C4-2B (cell line): Measurements from ENCODE around the gene CHD1L.
"Not testable (repeated sequence)": the region's sequence is repeated elsewhere in the genome, so short reads cannot be mapped to it uniquely, and the experiment has no call there.

Source experiments
- H3K27ac ChIP-seq: fragments of 450-650 bp; 2 replicates; pipeline ENCODE4 v1.5.1; 2017
- ZFX ChIP-seq: fragments of 450-650 bp; IDR thresholded peaks from 2 replicates; pipeline ENCODE4 v1.6.1; 2017
- TF ChIP-seq, protein P1 (sequence below): fragments of 450-650 bp; conservative IDR thresholded peaks from 2 replicates; pipeline ENCODE4 v1.5.1; 2017; ENCODE audit warnings: mild to moderate bottlenecking

The CHD1L gene

DNA sequence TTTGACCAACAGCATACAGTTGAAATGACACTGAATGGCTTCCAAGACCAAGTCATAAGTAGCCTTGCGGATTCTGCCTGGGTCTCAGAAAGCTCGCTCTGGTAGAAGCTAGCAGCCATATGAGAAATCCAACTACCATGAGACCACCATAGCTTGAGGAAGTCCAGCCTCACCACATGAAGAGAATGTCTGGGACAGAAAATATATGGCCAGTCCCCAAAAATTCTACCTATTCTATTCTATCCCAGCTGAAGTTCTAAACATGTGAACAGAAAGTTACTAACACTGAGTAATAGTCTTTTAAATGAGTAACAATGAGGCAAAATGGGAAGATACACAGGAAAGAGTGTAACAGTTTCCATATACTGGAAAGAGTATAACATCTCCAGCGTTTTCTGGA, 26.4 kb upstream of the CHD1L start:
- TF ChIP-seq, protein P1, sequence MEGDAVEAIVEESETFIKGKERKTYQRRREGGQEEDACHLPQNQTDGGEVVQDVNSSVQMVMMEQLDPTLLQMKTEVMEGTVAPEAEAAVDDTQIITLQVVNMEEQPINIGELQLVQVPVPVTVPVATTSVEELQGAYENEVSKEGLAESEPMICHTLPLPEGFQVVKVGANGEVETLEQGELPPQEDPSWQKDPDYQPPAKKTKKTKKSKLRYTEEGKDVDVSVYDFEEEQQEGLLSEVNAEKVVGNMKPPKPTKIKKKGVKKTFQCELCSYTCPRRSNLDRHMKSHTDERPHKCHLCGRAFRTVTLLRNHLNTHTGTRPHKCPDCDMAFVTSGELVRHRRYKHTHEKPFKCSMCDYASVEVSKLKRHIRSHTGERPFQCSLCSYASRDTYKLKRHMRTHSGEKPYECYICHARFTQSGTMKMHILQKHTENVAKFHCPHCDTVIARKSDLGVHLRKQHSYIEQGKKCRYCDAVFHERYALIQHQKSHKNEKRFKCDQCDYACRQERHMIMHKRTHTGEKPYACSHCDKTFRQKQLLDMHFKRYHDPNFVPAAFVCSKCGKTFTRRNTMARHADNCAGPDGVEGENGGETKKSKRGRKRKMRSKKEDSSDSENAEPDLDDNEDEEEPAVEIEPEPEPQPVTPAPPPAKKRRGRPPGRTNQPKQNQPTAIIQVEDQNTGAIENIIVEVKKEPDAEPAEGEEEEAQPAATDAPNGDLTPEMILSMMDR = no peak
- no peak for TF ChIP-seq ZFX
- peak overlapping the region; percentile 45; the same call in 1 of the 2 replicates for H3K27ac ChIP-seq

DNA sequence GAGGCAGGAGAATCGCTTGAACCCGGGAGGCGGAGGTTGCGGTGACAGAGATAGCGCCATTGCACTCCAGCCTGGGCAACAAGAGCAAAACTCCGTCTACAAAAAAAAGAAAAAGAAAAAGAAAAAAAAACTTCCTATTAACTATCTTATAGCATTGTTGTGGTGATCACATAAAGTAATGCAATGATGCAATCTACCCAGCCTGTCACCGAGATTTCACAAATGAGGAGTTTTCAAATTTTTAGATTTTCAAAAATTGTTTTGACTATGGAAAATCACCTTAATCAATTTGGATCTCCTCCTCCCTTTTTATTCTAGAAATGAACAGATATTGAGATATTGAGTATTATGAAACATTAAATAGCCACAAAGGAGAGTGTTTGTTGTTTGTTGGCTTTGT, 25.3 kb upstream of the CHD1L start:
- H3K27ac ChIP-seq = no peak overlapping the region
- TF ChIP-seq, protein P1 = no peak
- no peak for TF ChIP-seq ZFX

DNA sequence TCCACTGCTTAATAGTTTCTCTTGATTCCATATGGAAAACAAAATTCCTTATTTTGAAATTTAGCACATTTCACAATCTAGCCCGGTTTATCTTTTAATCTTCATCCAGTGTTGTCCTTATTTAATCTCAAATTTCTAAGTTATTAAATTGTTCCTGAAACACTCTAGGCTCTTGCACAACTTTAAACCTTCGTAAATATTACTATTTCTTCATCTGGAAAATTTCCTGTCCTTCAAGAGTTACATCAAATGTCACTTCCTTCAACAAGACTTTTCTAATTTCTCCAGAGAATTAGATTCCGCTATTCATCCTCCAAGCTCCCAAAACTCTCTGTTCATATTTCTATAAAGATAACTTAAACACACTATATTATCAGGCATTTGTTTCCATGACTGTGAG, 23.9 kb upstream of the CHD1L start:
- TF ChIP-seq, protein P1 = no peak
- no peak for TF ChIP-seq ZFX
- no peak overlapping the region for H3K27ac ChIP-seq

DNA sequence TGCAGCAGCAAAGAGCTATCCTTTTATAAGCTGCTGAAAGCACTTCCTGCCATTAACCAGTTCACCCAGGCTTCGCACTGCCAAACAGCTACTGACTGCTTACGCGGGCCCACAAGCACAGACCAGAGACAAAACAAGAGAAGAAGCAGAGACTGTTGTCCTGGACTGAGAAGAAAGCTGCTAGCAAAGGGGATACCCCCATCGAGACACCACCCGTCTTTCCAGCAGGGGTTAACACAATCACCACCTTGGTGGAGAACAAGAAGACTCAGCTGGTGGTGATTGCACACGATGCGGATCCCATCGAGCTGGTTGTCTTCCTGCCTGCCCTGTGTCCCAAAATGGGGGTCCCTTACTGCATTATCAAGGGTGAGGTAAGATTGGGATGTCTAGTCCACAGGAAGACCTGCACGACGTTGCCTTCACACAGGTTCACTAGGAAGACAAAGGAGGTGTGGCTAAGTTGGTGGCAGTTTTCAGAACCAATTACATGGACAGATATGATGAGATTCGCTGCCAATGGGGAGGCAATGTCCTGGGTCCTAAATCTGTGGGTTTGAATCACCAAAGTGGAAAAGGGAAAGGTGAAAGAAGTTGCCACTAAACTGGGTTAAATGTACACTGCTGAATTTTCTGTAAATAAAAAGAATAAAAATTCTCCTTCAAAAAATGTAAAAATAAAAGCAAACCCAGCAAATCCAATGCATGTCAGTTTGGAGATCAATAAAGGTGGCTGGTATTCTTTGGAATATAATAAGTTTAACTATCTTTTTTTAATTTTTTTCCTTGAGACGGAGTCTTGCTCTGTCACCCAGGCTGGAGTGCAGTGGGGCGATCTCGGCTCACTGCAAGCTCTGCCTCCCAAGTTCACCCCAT, 18.5 kb upstream of the CHD1L start:
- TF ChIP-seq, protein P1 = no peak
- TF ChIP-seq ZFX = no peak
- no peak overlapping the region for H3K27ac ChIP-seq

DNA sequence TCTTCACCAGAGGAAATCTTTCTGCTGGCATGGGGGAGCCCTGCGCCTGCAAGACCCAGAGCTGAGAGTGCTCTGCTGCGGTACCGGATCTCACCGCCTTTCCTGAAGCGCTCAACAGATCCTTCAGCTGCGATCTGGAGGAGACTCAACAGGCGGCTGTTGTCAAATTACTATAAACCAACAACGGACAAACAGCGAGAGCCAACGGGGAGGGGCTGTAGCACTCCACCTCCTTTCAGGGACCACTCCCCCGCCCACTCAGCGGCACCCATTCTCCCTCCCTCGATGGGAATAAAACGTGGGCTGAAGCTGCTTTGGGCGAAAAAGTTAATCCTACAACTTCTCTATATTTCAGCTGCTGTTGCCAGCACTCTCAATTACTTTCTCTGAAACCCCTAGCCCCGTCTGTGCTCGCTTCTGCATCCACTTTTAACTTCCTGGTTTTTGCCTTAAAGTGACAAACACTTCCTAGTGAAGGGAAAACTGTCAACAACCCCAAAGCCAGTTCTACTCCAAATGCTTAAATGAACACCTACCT, 17.2 kb upstream of the CHD1L start, which contains the start of gene FMO5:
FMO5 (minus strand) TSS at position 147 of the 538 bp plus-strand sequence. CDS start 310 bp downstream, outside the sequence.
- peak within 1 kb of the TSS; percentile 12; the same call in 1 of the 2 replicates for H3K27ac ChIP-seq
- TF ChIP-seq, protein P1 = no peak
- no peak for TF ChIP-seq ZFX

DNA sequence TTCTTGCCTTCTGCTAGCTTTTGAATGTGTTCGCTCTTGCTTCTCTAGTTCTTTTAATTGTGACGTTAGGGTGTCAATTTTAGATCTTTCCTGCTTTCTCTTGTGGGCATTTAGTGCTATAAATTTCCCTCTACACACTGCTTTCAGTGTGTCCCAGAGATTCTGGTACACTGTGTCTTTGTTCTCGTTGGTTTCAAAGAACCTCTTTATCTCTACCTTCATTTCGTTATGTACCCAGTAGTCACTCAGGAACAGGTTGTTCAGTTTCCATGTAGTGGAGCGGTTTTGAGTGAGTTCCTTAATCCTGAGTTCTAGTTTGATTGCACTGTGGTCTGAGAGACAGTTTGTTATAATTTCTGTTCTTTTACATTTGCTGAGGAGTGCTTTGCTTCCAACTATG, 11.5 kb upstream of the CHD1L start:
- H3K27ac ChIP-seq = not testable (repeated sequence)

DNA sequence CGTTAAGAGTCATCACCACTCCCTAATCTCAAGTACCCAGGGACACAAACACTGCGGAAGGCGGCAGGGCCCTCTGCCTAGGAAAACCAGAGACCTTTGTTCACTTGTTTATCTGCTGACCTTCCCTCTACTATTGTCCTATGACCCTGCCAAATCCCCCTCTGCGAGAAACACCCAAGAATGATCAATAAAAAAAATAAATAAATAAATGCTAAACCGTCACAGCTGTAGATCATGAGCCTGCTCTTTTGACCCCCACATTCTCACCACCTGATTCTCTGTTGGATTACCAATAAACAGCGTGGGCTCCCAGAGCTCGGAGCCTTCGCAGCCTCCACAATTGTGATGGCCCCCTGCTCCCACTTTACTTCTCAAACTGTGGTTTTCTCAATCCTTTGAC, 8.6 kb upstream of the CHD1L start:
- not testable (repeated sequence) for H3K27ac ChIP-seq

DNA sequence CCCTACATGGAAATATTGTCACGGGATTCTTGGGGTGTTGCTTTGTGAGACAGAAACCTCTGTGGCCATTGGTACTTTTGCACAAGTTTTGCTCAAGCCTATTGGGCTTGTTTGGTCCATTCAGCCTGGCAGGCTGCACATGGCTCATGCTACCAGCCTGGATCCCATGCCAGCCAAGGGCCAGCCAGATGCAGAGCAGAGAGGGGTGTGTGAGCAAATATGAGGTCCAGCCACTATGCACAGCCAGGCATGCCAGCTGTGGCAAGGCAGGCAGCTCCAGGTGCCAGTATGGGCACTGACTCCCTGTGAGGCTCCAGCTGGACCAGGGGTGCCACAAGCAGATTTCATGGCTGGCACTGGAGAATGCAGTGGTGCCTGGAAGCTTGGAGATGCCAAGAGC, 6.7 kb upstream of the CHD1L start:
- H3K27ac ChIP-seq = peak overlapping the region; percentile 89
- no peak for TF ChIP-seq ZFX
- TF ChIP-seq, protein P1 = no peak
